Esophagus muscularis mucosa (tissue), 3 donors: ENCODE data around the gene GASK1A.

Source experiments
- POLR2A ChIP-seq: fragments of 450-650 bp; IDR thresholded peaks from one replicate; pipeline ENCODE4 v1.6.1; 2017; ENCODE audit warnings: antibody characterized with exemption, moderate library complexity, mild to moderate bottlenecking, low read depth
- POLR2AphosphoS5 ChIP-seq, 2 donors: sonication (generic); formaldehyde crosslinking; IDR thresholded peaks; one replicate each; pipeline ENCODE4 v1.6.1; 2017; ENCODE audit warnings: antibody characterized with exemption in 2 of 2
- TF ChIP-seq, protein P1 (sequence below), 3 experiments: fragments of 200-600 bp in 2 of 3; fragments of 450-650 bp in 1 of 3; sonication (generic) in 2 of 3; IDR thresholded peaks; one replicate each; pipeline ENCODE4 v1.5.1; 2017 to 2019; ENCODE audit warnings: antibody characterized with exemption in 3 of 3, mild to moderate bottlenecking in 2 of 3, moderate library complexity in 1 of 3

GRCh38 chr3:43014956-43015355, 35.8 kb downstream of the GASK1A start:
- TF ChIP-seq, protein P1, sequence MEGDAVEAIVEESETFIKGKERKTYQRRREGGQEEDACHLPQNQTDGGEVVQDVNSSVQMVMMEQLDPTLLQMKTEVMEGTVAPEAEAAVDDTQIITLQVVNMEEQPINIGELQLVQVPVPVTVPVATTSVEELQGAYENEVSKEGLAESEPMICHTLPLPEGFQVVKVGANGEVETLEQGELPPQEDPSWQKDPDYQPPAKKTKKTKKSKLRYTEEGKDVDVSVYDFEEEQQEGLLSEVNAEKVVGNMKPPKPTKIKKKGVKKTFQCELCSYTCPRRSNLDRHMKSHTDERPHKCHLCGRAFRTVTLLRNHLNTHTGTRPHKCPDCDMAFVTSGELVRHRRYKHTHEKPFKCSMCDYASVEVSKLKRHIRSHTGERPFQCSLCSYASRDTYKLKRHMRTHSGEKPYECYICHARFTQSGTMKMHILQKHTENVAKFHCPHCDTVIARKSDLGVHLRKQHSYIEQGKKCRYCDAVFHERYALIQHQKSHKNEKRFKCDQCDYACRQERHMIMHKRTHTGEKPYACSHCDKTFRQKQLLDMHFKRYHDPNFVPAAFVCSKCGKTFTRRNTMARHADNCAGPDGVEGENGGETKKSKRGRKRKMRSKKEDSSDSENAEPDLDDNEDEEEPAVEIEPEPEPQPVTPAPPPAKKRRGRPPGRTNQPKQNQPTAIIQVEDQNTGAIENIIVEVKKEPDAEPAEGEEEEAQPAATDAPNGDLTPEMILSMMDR (IDR thresholded peaks at IDR 0.05), result no peak
- TF ChIP-seq POLR2A (no peak), POLR2AphosphoS5 (IDR thresholded peaks at IDR 0.05) (no peak)
